ES-I3 (cell line): ENCODE results near the gene MTA2.
A peak's percentile ranks its signal among the peaks of the same experiment; 100 is the strongest.
"Not testable (repeated sequence)": the region's sequence is repeated elsewhere in the genome, so short reads cannot be mapped to it uniquely, and the experiment has no call there.

Experiments
- H3K36me3 ChIP-seq: 2 replicates; pipeline ENCODE4 v1.6.1; 2013; ENCODE audit warnings: mild to moderate bottlenecking, low read length, control low read depth, moderate library complexity; ENCODE audit not compliant: insufficient read depth
- H3K4me1 ChIP-seq: 2 replicates; pipeline ENCODE4 v1.6.1; 2013; ENCODE audit warnings: mild to moderate bottlenecking, control low read depth, low read length; ENCODE audit not compliant: insufficient read depth
- H3K9ac ChIP-seq: 2 replicates; pipeline ENCODE4 v1.6.1; 2013; ENCODE audit warnings: low read depth, mild to moderate bottlenecking, low read length, moderate library complexity
- H3K9me3 ChIP-seq: 2 replicates; pipeline ENCODE4 v1.6.1; 2013; ENCODE audit warnings: mild to moderate bottlenecking, low read length, moderate library complexity; ENCODE audit not compliant: control insufficient read depth, insufficient read depth

The MTA2 gene

DNA sequence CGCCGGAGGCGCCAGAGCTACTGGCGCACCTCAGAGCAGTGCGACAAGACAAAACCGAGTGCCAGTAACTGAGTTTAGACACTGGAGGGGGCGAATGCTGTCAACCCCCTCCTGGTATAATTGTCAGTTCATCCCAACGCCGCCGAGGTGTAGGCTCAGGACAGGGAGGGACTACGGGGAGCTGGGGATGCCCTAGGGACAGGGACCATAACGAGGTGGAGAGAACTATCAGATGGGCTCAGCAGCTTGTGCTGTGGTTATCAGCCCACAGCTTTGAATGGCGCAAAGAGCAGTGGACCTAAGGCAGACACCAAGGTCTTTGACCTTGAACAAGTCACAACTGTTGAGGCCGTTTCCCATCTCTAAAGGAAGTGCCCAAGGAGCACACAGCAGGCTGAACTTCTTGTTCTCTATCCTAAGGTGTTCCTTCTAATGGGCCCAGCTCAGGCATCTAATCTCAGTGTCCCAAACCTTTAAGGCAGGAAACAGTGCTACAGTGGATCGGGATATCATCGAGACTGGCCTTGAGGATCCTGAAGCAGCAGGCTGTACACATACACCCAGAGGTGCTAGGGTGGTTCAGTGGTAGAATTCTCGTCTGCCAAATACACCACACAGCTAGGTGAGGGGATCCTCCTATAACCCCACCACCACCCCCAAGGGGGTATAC lies 9.4 kb downstream of the MTA2 start:
- Histone ChIP-seq H3K4me1 (0 out of 2 replicates have a peak, but pooled peaks cover 5% of the 10 kb centered on the region), H3K36me3 (peaks cover 8% of the 10 kb centered on the region; the same call in 1 of the 2 replicates), H3K9me3 (no peaks in the 10 kb centered on the region), H3K9ac (peak overlapping the region; percentile 72)

DNA sequence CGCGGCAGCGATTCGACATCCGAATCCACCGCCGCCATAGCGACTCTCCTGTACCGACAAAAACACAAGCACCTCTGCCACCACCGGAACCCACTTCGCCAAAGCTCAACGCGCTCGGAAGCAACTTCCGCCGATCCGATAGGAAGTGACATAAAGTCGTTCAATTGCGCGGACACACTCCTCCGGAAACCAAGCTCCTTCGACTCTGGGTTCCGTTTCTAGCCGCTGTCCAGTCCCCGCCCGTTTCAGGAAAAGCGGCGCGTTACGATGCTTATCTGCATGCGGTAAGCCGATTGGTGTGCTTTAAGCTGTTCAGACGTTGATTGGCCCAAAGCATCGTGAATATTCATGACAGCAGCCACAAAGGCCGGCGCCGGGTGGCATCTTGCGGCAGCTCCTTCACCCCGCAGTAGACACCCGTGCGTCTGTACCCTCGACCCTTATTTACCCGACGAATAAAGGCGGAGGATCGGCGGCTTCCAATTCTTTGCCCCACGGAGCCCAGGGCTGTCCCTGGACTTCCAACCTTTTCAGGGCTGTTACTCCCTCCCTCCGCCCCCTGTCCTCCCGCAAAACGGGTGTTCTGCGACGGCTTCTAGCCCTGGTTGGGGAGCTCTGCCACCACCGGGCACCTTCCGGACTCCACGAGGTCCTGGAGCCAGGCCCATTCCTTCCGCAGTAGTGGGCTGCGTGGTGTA lies 10.1 kb downstream of the MTA2 start, which contains the start of gene TUT1:
Gene TUT1, minus strand, starts transcription at position 76 of the 698 bp plus-strand sequence. Its CDS starts 38 bp downstream, at position 38.
- peak within 1 kb of the TSS; percentile 76 for H3K9ac ChIP-seq
- no peaks in the 10 kb centered on the region for H3K9me3 ChIP-seq
- peaks cover 8% of the 10 kb centered on the region; the same call in 1 of the 2 replicates for H3K36me3 ChIP-seq
- 0 out of 2 replicates have a peak, but pooled peaks cover 5% of the 10 kb centered on the region for H3K4me1 ChIP-seq

DNA sequence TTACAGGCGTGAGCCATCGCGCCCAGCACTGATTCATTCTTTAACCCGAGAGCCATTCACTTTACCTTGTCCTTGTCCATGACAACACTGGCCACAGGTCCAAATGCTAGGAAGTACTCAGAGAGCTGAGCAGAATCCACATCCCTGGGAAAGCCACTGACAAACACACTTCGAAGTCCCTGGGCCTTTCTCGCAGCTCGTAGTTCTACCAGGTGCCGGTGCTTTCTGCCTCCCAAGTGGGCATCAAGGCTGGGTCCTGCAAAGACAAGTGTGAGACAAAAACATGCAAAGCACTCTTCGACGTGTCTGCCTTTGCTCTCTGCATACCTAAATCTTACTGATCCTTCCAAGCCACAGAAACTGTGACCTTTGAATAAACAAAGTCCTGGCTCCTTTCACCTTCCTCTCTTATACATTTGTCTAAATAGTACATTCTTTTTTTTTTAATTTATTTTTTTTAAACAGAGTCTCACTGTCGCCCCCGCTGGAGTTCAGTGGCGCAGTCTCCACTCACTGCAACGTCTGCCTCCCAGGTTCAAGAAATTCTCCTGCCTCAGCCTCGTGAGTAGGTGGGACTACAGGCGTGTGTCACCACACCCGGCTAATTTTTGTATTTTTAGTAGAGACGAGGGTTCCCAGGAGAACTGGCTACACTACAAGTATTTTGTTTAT lies 12.6 kb downstream of the MTA2 start:
- H3K9me3 ChIP-seq = no peaks in the 10 kb centered on the region
- peaks cover 4% of the 10 kb centered on the region for H3K36me3 ChIP-seq
- H3K9ac ChIP-seq = no peak overlapping the region
- H3K4me1 ChIP-seq = 0 out of 2 replicates have a peak, but pooled peaks cover 5% of the 10 kb centered on the region

DNA sequence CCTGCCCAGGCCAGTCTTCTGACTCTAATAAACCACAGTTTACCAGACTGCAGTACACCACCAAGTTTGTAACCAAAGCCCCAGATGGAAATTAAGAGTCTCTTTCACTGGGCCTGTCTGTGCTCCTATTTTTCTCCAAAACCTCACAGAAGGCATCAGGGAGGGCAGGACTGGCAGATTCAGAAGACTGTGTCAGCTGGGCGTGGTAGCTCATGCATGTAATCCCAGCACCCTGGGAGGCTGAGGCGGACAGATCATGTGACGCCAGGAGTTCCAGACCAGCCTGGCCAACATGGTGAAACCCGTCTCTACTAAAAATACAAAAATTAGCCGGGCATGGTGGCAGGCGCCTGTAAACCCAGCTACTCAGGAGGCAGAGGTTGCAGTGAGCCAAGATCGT lies 16.3 kb downstream of the MTA2 start:
- H3K4me1 ChIP-seq, H3K9me3 ChIP-seq, H3K36me3 ChIP-seq, H3K9ac ChIP-seq: not testable (repeated sequence)

DNA sequence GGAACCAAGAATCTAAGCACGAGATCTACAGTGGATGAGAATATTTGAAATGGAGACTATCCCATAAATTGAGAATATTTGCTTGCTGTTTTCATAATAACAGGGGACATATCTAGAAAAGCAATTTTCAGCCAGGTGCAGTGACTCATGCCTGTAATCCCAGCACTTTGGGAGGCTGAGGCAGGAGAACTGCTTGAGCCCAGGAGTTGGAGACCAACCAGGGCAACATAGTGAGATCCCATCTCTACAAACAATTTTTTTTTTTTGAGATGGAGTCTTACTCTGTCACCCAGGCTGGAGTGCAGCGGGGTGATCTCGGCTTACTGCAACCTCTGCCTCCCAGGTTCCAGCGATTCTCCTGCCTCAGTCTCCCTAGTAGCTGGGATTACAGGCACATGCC lies 19.9 kb downstream of the MTA2 start:
- not testable (repeated sequence) for H3K9ac ChIP-seq, H3K9me3 ChIP-seq, H3K4me1 ChIP-seq
- peaks cover 10% of the 10 kb centered on the region for H3K36me3 ChIP-seq

DNA sequence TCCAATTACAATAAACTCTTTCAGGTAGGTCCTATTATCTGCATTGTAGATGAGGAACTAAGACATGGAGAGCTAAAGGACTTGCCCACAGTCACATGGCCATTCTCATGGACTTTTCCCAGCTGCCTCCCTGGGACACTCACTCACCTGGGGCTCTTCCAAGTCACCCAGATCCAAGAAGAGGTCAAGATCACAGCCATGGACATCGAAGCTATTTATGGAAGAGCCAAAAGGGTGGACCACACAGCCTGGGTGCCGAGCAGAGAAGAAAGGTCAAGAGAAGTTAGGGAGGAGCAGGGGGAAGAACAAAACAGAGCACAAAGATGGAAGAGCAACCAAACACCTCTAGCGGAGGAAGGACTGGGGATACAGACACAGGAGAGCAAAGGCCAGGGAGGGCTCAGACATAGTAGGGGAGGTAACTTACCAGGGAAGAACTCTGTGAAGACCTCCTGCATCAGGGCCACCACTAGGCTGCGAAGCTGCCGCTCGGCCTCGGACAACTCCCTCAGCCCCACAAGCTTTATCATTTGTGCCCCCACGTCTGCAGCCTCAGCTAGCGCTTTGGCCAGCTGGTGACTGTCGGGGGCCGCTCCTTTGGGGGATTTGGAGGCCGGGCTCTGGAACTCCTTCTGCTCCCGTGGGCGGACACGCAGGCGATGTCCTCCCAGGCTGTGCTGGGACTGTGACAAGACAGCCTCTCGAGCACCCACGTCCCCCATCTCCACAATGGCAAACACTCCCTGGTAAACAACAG lies 20.5 kb downstream of the MTA2 start:
- H3K4me1 ChIP-seq = no peaks in the 10 kb centered on the region
- H3K36me3 ChIP-seq = peaks cover 10% of the 10 kb centered on the region
- no peaks in the 10 kb centered on the region for H3K9me3 ChIP-seq
- H3K9ac ChIP-seq = no peak overlapping the region

DNA sequence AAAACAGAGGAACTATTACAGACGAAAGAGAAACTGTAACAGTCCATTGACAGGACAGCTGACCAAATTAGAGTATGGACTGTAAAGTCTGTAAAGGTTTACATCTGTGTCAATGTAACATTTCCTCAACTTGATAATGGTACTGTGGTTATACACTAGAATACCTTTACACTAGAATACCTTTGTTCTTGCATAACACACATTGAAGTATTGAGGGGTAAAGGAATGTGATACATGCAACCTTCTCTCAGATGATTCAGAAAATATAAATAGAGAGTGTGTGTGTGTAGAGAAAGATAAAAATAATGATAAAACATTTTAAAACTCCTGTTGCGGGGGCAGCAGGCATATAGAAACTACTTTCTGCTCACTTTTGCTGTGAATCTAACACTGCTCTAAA lies 22.4 kb downstream of the MTA2 start:
- Histone ChIP-seq H3K4me1 (peaks cover 5% of the 10 kb centered on the region; the same call in 1 of the 2 replicates), H3K9me3 (no peaks in the 10 kb centered on the region), H3K36me3 (peaks cover 9% of the 10 kb centered on the region; the same call in 1 of the 2 replicates), H3K9ac (no peak overlapping the region)

DNA sequence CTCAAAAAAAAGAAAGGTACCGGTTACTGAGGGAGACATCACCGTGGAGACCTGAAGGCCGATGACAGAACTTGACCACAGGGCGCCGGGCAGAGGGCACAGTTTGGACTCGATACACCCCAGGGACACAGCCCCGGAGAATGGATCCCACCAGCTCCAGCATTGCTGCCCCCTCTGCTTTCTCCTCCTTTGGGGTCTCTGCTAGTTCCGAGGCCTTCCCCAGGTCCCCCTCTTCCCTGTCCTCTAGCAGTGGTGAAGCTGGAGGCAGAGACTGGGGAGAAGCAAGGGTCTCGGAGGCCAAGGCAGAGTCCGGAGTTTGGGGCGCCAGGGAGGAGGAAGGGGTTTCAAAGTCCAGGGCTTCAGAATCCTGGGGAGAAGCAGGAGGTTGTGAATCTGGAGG lies 23.1 kb downstream of the MTA2 start:
- no peaks in the 10 kb centered on the region for H3K9me3 ChIP-seq
- no peak overlapping the region for H3K9ac ChIP-seq
- peaks cover 9% of the 10 kb centered on the region; the same call in 1 of the 2 replicates for H3K36me3 ChIP-seq
- H3K4me1 ChIP-seq = peaks cover 5% of the 10 kb centered on the region; the same call in 1 of the 2 replicates

DNA sequence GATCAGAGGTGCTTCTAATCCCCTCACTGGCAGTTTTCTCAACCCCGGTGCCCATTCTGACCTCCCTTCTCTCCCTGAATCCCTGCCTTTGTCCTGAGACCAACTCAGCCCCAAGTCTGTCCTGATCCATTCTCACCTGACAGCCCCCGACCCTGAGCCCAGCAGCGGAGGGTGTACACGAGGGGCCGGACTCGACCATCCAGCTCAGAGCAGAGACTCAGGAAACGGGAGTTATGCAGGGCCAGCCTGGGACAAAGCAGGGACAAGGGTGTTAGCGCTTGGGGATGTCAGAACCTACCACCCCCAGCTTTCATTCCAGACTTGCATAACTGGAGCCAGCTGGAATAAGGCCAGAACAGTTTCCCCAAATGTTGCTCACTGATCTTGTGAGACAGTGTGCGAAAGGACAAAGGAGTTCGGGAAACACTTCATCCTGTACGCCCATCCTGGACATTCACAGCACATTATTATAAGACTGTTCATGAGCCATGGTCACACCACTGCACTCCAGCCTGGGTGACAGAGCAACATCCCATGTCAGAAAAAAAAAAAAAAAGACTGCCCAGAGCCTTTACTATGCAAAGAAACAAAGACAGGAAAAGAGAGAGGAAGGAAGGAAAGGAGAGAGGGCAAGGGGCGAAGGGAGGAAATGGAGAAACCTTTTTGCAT lies 24.5 kb downstream of the MTA2 start:
- no peaks in the 10 kb centered on the region for H3K9me3 ChIP-seq
- H3K9ac ChIP-seq = no peak overlapping the region
- peaks cover 13% of the 10 kb centered on the region for H3K36me3 ChIP-seq
- H3K4me1 ChIP-seq = peaks cover 11% of the 10 kb centered on the region

DNA sequence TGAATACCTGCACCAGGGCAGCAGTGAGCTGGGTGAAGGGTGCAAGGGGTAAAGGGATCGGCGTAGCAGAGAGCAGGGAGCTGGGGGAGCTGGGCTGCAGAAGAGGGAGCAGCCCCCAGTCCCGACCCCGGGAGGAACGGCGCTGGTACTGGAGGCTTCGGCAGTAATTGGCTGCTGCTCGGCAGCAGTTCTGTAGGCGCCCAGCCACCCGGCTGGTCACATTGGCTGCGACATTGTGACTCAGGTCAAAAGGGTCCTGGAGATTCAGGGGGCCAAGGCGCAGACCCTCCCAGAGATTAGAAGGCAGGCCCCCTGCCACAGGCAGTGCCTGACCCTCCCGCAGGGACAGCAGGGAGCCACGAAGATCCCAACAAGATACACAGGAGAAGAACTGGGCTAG lies 25.8 kb downstream of the MTA2 start:
- H3K9ac ChIP-seq = no peak overlapping the region
- H3K9me3 ChIP-seq = no peaks in the 10 kb centered on the region
- H3K4me1 ChIP-seq = peaks cover 18% of the 10 kb centered on the region
- peaks cover 26% of the 10 kb centered on the region for H3K36me3 ChIP-seq

DNA sequence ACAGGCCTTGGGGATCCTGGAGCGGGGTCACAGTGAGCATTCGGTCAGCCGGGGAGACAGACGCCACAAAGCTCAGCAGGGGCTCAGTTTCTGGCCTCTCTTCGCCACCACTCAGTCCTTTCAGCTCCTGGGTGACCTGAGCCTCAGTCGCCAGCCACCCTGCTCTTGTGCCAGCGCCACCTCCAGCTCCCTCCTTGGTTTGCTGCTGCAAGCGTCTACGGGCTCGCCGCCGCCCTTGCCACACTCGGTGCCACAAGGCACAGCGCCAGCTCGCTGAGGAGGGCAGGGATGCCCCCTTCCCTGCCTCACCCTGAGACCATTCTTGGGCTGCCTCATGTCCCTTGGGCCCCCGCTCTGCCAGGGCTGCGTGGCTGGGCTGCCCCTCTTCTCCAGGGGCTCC lies 26.5 kb downstream of the MTA2 start:
- Histone ChIP-seq H3K9me3 (no peaks in the 10 kb centered on the region), H3K9ac (peak overlapping the region; percentile 77), H3K36me3 (peaks cover 32% of the 10 kb centered on the region), H3K4me1 (peaks cover 18% of the 10 kb centered on the region)

DNA sequence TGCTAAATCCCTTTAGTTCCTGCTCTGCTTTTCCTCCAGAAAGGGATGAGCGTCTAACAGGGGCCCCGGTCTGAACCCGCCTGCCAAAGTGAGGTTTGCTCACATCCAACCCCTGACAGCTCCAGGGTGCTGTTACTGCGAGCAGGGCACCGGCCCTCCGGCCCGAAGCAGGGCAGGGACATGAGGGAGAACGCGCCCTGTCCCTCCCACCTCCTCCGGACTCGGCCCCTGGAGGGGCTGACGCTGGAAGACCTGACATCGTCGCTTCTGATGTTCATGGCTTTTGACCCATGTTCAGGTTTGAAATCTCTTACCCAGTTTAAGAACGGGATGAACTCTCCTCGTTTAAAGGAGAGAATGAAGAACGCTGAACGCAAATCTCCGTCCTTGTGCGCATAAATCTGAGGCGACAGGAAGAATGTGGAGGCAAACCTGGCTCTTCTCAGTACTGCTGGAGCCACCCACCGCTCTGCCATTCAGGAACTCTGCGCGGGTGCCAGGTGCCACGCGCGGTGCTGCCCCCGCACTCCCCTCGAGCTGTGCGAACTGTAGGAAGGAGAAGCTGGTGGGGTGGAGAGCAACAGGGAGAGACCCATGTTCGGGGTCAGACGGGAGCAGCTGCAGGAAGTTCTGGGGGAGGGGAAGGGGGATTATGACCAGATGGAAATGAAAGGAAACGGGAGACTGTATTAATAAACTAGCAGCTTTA lies 27.1 kb downstream of the MTA2 start:
- H3K9me3 ChIP-seq = no peaks in the 10 kb centered on the region
- H3K4me1 ChIP-seq = peaks cover 18% of the 10 kb centered on the region
- H3K9ac ChIP-seq = peak overlapping the region; percentile 77
- H3K36me3 ChIP-seq = peaks cover 35% of the 10 kb centered on the region

DNA sequence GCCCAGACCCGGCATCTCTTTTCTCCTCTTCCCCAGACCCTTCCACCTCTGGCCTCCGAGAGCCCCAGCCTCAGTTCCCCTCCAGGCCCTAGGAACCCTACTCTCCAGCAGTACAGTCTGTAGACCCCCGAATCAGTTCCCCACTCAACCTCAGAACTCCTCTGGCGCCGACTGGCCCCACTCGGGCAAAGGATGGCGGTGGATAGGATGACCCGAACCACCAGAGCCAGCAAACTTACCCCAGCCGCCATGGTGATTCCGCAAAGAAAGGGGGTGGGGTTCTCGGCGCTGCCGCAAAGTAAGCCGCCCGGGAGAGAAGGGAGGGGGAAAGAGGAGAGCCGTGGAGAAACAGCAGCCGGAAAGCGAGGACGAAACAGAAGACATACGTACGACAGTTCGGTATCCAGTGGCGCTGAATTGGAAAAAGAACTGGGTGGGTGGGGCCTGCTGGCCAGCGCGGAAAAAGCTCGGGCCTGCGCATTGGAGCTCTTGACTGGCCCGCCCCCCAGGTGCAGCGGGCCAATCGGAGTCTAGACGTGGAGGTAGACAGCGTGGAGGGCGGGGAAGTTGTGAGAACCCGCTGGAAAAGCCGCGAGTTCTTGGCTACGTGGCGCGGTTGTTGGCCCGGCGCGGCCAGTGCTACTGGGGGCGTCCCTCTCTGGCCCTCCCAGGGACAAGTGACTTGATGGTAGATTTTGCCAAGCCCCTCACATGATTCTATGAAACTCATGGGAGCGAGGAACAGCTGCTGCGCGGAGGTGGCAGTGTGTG lies 27.9 kb downstream of the MTA2 start, which contains the start of gene EEF1G:
Gene EEF1G, minus strand, starts transcription at position 300 of the 771 bp plus-strand sequence. Its CDS starts 49 bp downstream, at position 251.
- Histone ChIP-seq H3K9ac (peak within 1 kb of the TSS; percentile 99), H3K4me1 (peaks cover 18% of the 10 kb centered on the region), H3K36me3 (peaks cover 40% of the 10 kb centered on the region), H3K9me3 (no peaks in the 10 kb centered on the region)
